CD4-positive, alpha-beta memory T cell (primary cell): Measurements from ENCODE around the gene CCDC74A. TPM values are rescaled to one million over a fixed set of nuclear protein-coding genes. Genes with fewer than 3 reads are reported as not detected.
"Not testable (repeated sequence)": the region's sequence is repeated elsewhere in the genome, so short reads cannot be mapped to it uniquely, and the experiment has no call there.

ENCODE experiments used
- CTCF ChIA-PET: fragments of 350-600 bp; sonication (Branson Sonifier 250); formaldehyde crosslinking; loops from one replicate; lab custom pipeline; 2021; ENCODE audit warnings: inconsistent platforms; ENCODE audit not compliant: partially characterized antibody; lab: Charles Lee
- POLR2A ChIA-PET: fragments of 350-600 bp; sonication (Branson Sonifier 250); formaldehyde crosslinking; loops from one replicate; lab custom pipeline; 2021; ENCODE audit not compliant: partially characterized antibody; lab: Charles Lee
- DNase-seq, 5 donors: peaks; one replicate each; pipeline versions ENCODE4 v3.0.0 to v3.0.0-alpha.2; 2020 to 2022; ENCODE audit warnings: mixed read lengths in 1 of 5
- H3K27ac ChIP-seq: one replicate; pipeline ENCODE4 v1.7.0; 2013; ENCODE audit warnings: low read depth, low read length
- H3K27me3 ChIP-seq: 2 replicates; pipeline ENCODE4 v1.7.0; 2013; ENCODE audit warnings: mild to moderate bottlenecking, low read length, moderate library complexity; ENCODE audit not compliant: insufficient read depth
- H3K36me3 ChIP-seq: 2 replicates; pipeline ENCODE4 v1.7.0; 2013; ENCODE audit warnings: mild to moderate bottlenecking, low read length, moderate library complexity; ENCODE audit not compliant: insufficient read depth
- H3K4me1 ChIP-seq: 2 replicates; pipeline ENCODE4 v1.7.0; 2013; ENCODE audit warnings: mild to moderate bottlenecking, low read length, moderate library complexity; ENCODE audit not compliant: insufficient read depth
- H3K4me3 ChIP-seq, 2 donors: one replicate each; pipeline ENCODE4 v1.7.0; 2013; ENCODE audit warnings: low read length in 2 of 2, mild to moderate bottlenecking in 1 of 2
- H3K9me3 ChIP-seq, 2 donors: one replicate each; pipeline ENCODE4 v1.7.0; 2013; ENCODE audit warnings: low read length in 2 of 2, control low read depth in 1 of 2; ENCODE audit not compliant: control insufficient read depth in 1 of 2
- H3K27ac Mint-ChIP-seq, 7 donors: one replicate each; pipeline ENCODE4 v1.8.0; 2020 to 2021; ENCODE audit warnings: mixed read lengths in 7 of 7, mild to moderate bottlenecking in 6 of 7, inconsistent platforms in 3 of 7, moderate library complexity in 3 of 7
- H3K27me3 Mint-ChIP-seq, 2 donors: one replicate each; pipeline ENCODE4 v1.8.0; 2020 to 2021; ENCODE audit warnings: mixed read lengths in 2 of 2
- H3K36me3 Mint-ChIP-seq, 2 donors: one replicate each; pipeline ENCODE4 v1.8.0; 2020 to 2021; ENCODE audit warnings: mixed read lengths in 2 of 2, inconsistent platforms in 1 of 2, mild to moderate bottlenecking in 1 of 2
- H3K4me1 Mint-ChIP-seq, 4 donors: one replicate each; pipeline ENCODE4 v1.8.0; 2020 to 2021; ENCODE audit warnings: mixed read lengths in 4 of 4, mild to moderate bottlenecking in 1 of 4
- H3K4me3 Mint-ChIP-seq, 8 donors: one replicate each; pipeline ENCODE4 v1.8.0; 2020 to 2021; ENCODE audit warnings: mixed read lengths in 8 of 8, mild to moderate bottlenecking in 7 of 8, moderate library complexity in 6 of 8, inconsistent platforms in 3 of 8
- H3K9me3 Mint-ChIP-seq, 8 donors: one replicate each; pipeline ENCODE4 v1.8.0; 2020 to 2021; ENCODE audit warnings: mixed read lengths in 8 of 8, mild to moderate bottlenecking in 5 of 8, inconsistent platforms in 3 of 8, moderate library complexity in 1 of 8
- intact Hi-C: fragments of 100-400 bp; cut with micrococcal nuclease; formaldehyde crosslinking; loops from one replicate; pipeline ENCODE4 v1.15.1; 2023
- polyA plus RNA-seq, 2 donors: library from polyadenylated mRNA; unstranded; fragments of 300-500 nt; fragmentation: Illumina TruSeq; gene quantifications; one replicate each; pipeline ENCODE4 v1.2.3, GENCODE V29; 2021
- total RNA-seq, 2 experiments: library from RNA; stranded (reverse); gene quantifications; one replicate each; pipeline ENCODE4 v1.2.3, GENCODE V29; 2021

The CCDC74A gene
- total and polyA plus RNA-seq, 4 experiments from 2014 or later = 0.38 to 0.54 (median 0.42) TPM; not detected in 1

- H3K36me3 ChIP-seq, H3K27me3 Mint-ChIP-seq, POLR2A ChIA-PET, H3K4me3 Mint-ChIP-seq, H3K9me3 Mint-ChIP-seq, H3K4me3 ChIP-seq, intact Hi-C loops, H3K27ac ChIP-seq, CTCF ChIA-PET, H3K4me1 ChIP-seq, H3K9me3 ChIP-seq, DNase-seq, H3K27me3 ChIP-seq: not testable (repeated sequence)
- Mint-ChIP-seq H3K27ac (peak overlapping the region in 1 of 7 donors; percentile 24), H3K36me3 (peaks cover 4 to 21% of the 10 kb centered on the region in 2 donors), H3K4me1 (peaks cover 0 to 20% (median 6%) of the 10 kb centered on the region in 4 donors)
Observed at GRCh38 chr2:131484906-131485460, 42.7 kb upstream of the CCDC74A start.

GRCh38 chr2:131486201-131486902 lies 41.3 kb upstream of the CCDC74A start:
- H3K27ac Mint-ChIP-seq = not testable (repeated sequence)

GRCh38 chr2:131488306-131489205 lies 39.1 kb upstream of the CCDC74A start:
- Histone ChIP-seq H3K27me3 (no peaks in the 10 kb centered on the region), H3K27ac (no peak overlapping the region), H3K4me1 (peaks cover 20% of the 10 kb centered on the region), H3K36me3 (no peaks in the 10 kb centered on the region), H3K9me3 (no peaks in the 10 kb centered on the region), H3K4me3 (no peak overlapping the region)
- ChIA-PET POLR2A (no interaction called here), CTCF (no interaction called here)
- Mint-ChIP-seq H3K36me3 (peaks cover 0 to 21% of the 10 kb centered on the region in 2 donors), H3K9me3 (no peaks in the 10 kb centered on the region), H3K4me1 (peaks cover 10 to 39% (median 23%) of the 10 kb centered on the region in 4 donors), H3K27ac (peak overlapping the region in 5 of 7 donors; percentile 29 to 67 (median 47)), H3K27me3 (no peaks in the 10 kb centered on the region), H3K4me3 (peak overlapping the region in 1 of 8 donors; percentile 29)
- intact Hi-C loops = no loop called here
- no peak for DNase-seq

More at GRCh38 chr2:131486201-131486902, 41.3 kb upstream of the CCDC74A start:
- H3K27me3 Mint-ChIP-seq, H3K36me3 ChIP-seq, CTCF ChIA-PET, H3K27me3 ChIP-seq, H3K4me3 Mint-ChIP-seq, DNase-seq, H3K9me3 Mint-ChIP-seq, H3K4me3 ChIP-seq, POLR2A ChIA-PET, H3K9me3 ChIP-seq, H3K27ac ChIP-seq, intact Hi-C loops: not testable (repeated sequence)
- Mint-ChIP-seq H3K4me1 (peaks cover 9 to 34% (median 14%) of the 10 kb centered on the region in 4 donors), H3K36me3 (peaks cover 4 to 24% of the 10 kb centered on the region in 2 donors)
- peaks cover 18% of the 10 kb centered on the region for H3K4me1 ChIP-seq

GRCh38 chr2:131490616-131491468 lies 36.8 kb upstream of the CCDC74A start:
- H3K36me3 ChIP-seq, H3K9me3 Mint-ChIP-seq, H3K27me3 ChIP-seq, H3K27me3 Mint-ChIP-seq, CTCF ChIA-PET, POLR2A ChIA-PET, H3K9me3 ChIP-seq: not testable (repeated sequence)
- peak in 4 of 5 donors; percentile 12 to 54 (median 28) for DNase-seq
- H3K4me1 ChIP-seq = peaks cover 38% of the 10 kb centered on the region
- H3K27ac Mint-ChIP-seq = peak overlapping the region; percentile 89 to 94 (median 92)
- peaks cover 0 to 20% of the 10 kb centered on the region in 2 donors for H3K36me3 Mint-ChIP-seq
- H3K4me3 Mint-ChIP-seq = peak overlapping the region; percentile 85 to 93 (median 88)
- peak overlapping the region; percentile 34 to 90 for H3K4me3 ChIP-seq
- peak overlapping the region; percentile 94 for H3K27ac ChIP-seq
- intact Hi-C loops = loop anchor here (5.0 kb wide), 5 partner anchors 79 to 1149 kb away; partner anchors contain the start of genes FAM168B, IMP4 and PLEKHB2
- H3K4me1 Mint-ChIP-seq = peaks cover 15 to 54% (median 32%) of the 10 kb centered on the region in 4 donors

GRCh38 chr2:131491469-131491836 lies 36.2 kb upstream of the CCDC74A start:
- H3K36me3 ChIP-seq, H3K9me3 ChIP-seq, H3K27me3 Mint-ChIP-seq, H3K27me3 ChIP-seq, H3K9me3 Mint-ChIP-seq: not testable (repeated sequence)
- intact Hi-C loops = loop anchor here (5.0 kb wide), 5 partner anchors 79 to 1149 kb away; partner anchors contain the start of genes FAM168B, IMP4 and PLEKHB2
- CTCF ChIA-PET = interaction anchor here (1.1 to 2.2 kb wide), 2 partner anchors 78 to 1149 kb away, joined by 6 to 8 read pairs; partner anchors contain the start of gene IMP4
- Mint-ChIP-seq H3K4me1 (peaks cover 15 to 56% (median 33%) of the 10 kb centered on the region in 4 donors), H3K27ac (peak overlapping the region; percentile 89 to 94 (median 92)), H3K36me3 (peaks cover 0 to 21% of the 10 kb centered on the region in 2 donors), H3K4me3 (peak overlapping the region; percentile 85 to 93 (median 88))
- POLR2A ChIA-PET = interaction anchor here (1.5 to 2.0 kb wide), 3 partner anchors 8 to 191 kb away, joined by 4 to 12 read pairs (median 5); no protein-coding TSS in a partner anchor
- H3K4me1 ChIP-seq = peaks cover 38% of the 10 kb centered on the region
- H3K4me3 ChIP-seq = peak overlapping the region; percentile 34 to 90
- H3K27ac ChIP-seq = peak overlapping the region; percentile 94
- peak in 3 of 5 donors; percentile 7 to 31 (median 11) for DNase-seq

- Mint-ChIP-seq H3K4me3 (peak within 1 kb of the TSS; percentile 93 to 99 (median 96)), H3K27ac (peak within 1 kb of the TSS; percentile 97 to 100 (median 99)), H3K36me3 (peaks cover 0 to 21% of the 10 kb centered on the region in 2 donors), H3K4me1 (peaks cover 15 to 56% (median 33%) of the 10 kb centered on the region in 4 donors)
- not testable (repeated sequence) for H3K9me3 ChIP-seq, H3K9me3 Mint-ChIP-seq, H3K27me3 ChIP-seq, DNase-seq, H3K36me3 ChIP-seq, H3K27me3 Mint-ChIP-seq
- ChIA-PET POLR2A (interaction anchor here (1.2 to 2.1 kb wide), 9 partner anchors 9 to 1310 kb away, joined by 3 to 14 read pairs (median 9); partner anchors contain the start of genes FAM168B, IMP4, MZT2B and SMPD4), CTCF (interaction anchor here (0.6 to 2.8 kb wide), 10 partner anchors 9 to 1311 kb away, joined by 3 to 14 read pairs (median 6); partner anchors contain the start of genes CCDC74A, IMP4 and SMPD4)
- intact Hi-C loops = loop anchor here (1.0 to 5.0 kb wide), 8 partner anchors 35 to 1311 kb away; partner anchors contain the start of genes CCDC74A, FAM168B, IMP4 and PLEKHB2
- H3K27ac ChIP-seq = peak within 1 kb of the TSS; percentile 94
- H3K4me3 ChIP-seq = peak within 1 kb of the TSS; percentile 90 to 93
- peaks cover 38% of the 10 kb centered on the region for H3K4me1 ChIP-seq
Observed at GRCh38 chr2:131492015-131492417, 35.7 kb upstream of the CCDC74A start, which contains the start of gene MZT2A. Gene MZT2A (minus strand): TSS chr2:131492397. CDS start chr2:131492376, 21 bp downstream.
